Chondrocyte (in vitro differentiated cells): Measurements from ENCODE around the gene ZNF766. TPM values are rescaled to one million over a fixed set of nuclear protein-coding genes. Genes with fewer than 3 reads are reported as not detected.

Source experiments
- DNase-seq: peaks from one replicate; pipeline ENCODE4 v3.0.0; 2021; ENCODE audit warnings: mixed read lengths, low spot score
- H3K27ac Mint-ChIP-seq: one replicate; pipeline ENCODE4 v1.8.0; 2021; ENCODE audit warnings: mild to moderate bottlenecking, moderate library complexity, mixed read lengths; ENCODE audit not compliant: unreplicated experiment
- H3K27me3 Mint-ChIP-seq: 2 replicates; pipeline ENCODE4 v1.8.0; 2021; ENCODE audit warnings: low read depth, mixed read lengths
- H3K36me3 Mint-ChIP-seq: 2 replicates; pipeline ENCODE4 v1.8.0; 2021; ENCODE audit warnings: low read depth, mixed read lengths
- H3K4me1 Mint-ChIP-seq: 2 replicates; pipeline ENCODE4 v1.8.0; 2021; ENCODE audit warnings: low read depth, mild to moderate bottlenecking, mixed read lengths
- H3K4me3 Mint-ChIP-seq: one replicate; pipeline ENCODE4 v1.8.0; 2021; ENCODE audit warnings: mild to moderate bottlenecking, moderate library complexity, mixed read lengths; ENCODE audit not compliant: unreplicated experiment
- H3K9me3 Mint-ChIP-seq: 2 replicates; pipeline ENCODE4 v1.8.0; 2021; ENCODE audit warnings: low read depth, mixed read lengths
- long read RNA-seq: library from polyadenylated mRNA; stranded (forward); transcript quantifications from one replicate; pipeline ENCODE4 v2.0.0, GENCODE V29; 2021
- total RNA-seq: library from RNA; stranded (reverse); gene quantifications from 3 replicates; pipeline ENCODE4 v1.2.1, GENCODE V29; 2021
- TF ChIP-seq, protein P1 (sequence below): fragments of 200-600 bp; sonication (generic); IDR thresholded peaks from 2 replicates; pipeline ENCODE4 v1.5.0; 2021; ENCODE audit warnings: antibody characterized with exemption, mild to moderate bottlenecking, moderate library complexity

Gene ZNF766
- 12.8 to 15.3 TPM (median 13.9 TPM) in 3 replicates for total RNA-seq
- long read RNA-seq, full-length matches to known transcripts, result 18 of 19 reads
- long read RNA-seq, partial matches to known transcripts, result 0 of 19 reads
- long read RNA-seq, other reads (novel, unspliced or antisense), result 1 of 19 reads

DNA sequence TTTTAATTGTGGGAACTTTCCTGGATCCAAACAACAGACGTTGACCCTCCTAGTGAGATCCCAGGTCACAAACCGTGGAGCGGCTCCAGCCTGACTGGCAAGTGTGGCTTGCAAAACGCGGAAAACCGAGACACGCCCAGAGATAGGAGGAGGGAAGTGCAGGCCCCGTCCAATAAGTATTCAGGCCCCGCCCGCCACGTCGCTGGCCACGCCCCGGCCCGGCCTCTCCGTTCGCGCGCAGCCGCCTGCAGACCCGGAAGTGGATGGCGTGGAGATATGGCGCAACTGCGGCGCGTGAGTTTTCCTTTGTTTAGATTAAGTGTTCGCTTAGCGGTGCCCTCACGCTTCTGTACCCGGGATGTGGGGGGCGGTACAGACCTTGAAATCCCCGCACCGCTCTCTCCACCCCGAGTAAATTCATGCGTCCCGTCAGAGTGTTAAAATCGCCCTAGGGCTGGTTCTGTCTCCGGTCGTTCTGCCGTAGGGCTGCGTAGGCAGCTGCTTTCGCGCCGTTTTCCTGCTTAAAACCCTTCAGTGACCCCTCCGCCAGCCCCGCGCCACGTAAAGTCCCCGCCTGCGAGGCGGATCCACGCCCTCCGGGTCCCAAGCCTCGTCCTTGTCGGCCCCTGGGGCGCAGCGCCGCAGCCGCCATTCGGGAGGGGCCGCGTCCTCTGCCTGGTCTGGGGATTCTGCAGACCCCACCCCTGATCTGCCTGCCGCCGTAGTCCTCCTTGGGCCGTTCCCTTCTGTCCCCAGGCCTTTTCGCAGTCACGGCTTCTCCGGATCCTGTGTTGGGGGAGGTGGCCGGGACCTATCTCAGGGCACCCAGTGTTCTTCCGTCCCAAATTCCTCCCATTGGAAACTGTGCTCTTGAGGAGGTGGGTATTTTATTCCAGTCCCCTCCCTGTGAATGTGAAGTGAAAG lies at the start of gene ZNF766:
TSS of gene ZNF766 (plus strand) at position 250 of the 924 bp plus-strand sequence. CDS start at position 277, 27 bp downstream.
- peaks cover 13% of the 10 kb centered on the region for H3K36me3 Mint-ChIP-seq
- peak; percentile 98 for DNase-seq
- peak within 1 kb of the TSS; percentile 98 for H3K27ac Mint-ChIP-seq
- peak within 1 kb of the TSS; percentile 100 for H3K4me3 Mint-ChIP-seq
- peaks cover 32% of the 10 kb centered on the region for H3K4me1 Mint-ChIP-seq
- H3K9me3 Mint-ChIP-seq, result no peaks in the 10 kb centered on the region
- TF ChIP-seq, protein P1, sequence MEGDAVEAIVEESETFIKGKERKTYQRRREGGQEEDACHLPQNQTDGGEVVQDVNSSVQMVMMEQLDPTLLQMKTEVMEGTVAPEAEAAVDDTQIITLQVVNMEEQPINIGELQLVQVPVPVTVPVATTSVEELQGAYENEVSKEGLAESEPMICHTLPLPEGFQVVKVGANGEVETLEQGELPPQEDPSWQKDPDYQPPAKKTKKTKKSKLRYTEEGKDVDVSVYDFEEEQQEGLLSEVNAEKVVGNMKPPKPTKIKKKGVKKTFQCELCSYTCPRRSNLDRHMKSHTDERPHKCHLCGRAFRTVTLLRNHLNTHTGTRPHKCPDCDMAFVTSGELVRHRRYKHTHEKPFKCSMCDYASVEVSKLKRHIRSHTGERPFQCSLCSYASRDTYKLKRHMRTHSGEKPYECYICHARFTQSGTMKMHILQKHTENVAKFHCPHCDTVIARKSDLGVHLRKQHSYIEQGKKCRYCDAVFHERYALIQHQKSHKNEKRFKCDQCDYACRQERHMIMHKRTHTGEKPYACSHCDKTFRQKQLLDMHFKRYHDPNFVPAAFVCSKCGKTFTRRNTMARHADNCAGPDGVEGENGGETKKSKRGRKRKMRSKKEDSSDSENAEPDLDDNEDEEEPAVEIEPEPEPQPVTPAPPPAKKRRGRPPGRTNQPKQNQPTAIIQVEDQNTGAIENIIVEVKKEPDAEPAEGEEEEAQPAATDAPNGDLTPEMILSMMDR, result peak; percentile 3
- no peaks in the 10 kb centered on the region for H3K27me3 Mint-ChIP-seq

DNA sequence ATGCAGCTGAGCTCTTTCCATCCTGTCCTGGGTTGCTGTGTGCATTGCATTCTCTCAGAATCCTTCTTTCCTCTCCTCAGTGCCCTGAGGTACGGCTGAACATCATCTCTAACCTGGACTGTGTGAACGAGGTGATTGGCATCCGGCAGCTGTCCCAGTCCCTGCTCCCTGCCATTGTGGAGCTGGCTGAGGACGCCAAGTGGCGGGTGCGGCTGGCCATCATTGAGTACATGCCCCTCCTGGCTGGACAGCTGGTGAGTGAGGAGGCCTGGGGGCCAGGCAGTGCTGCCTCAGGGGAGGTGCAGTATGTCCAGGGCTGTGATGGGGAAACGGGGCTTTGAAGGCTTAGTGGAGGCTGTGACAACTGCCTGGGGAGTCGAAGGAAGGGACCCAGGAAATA lies 49.8 kb upstream of the ZNF766 start:
- Mint-ChIP-seq H3K27ac (no peak overlapping the region), H3K4me3 (no peak overlapping the region), H3K4me1 (no peaks in the 10 kb centered on the region), H3K9me3 (no peaks in the 10 kb centered on the region), H3K27me3 (no peaks in the 10 kb centered on the region), H3K36me3 (peaks cover 69% of the 10 kb centered on the region)
- TF ChIP-seq, protein P1, result no peak
- DNase-seq, result no peak

DNA sequence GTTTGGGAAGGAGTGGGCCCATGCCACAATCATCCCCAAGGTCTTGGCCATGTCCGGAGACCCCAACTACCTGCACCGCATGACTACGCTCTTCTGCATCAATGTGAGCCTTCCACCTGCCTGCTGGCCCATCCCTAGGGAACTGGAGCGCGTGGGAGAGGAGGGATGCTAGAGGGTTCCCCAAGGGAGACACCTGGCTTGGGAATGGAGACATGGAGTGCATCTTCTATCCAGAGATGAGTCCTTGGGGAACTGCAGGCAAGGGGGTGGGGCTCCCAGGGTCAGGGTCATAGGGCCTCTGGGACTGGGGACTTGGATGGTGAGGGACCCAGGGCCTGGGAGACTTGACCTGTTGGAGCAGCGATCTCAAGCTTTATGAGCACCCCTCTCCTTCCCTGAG lies 48.4 kb upstream of the ZNF766 start:
- no peaks in the 10 kb centered on the region for H3K27me3 Mint-ChIP-seq
- H3K4me3 Mint-ChIP-seq, result no peak overlapping the region
- H3K36me3 Mint-ChIP-seq, result peaks cover 73% of the 10 kb centered on the region
- TF ChIP-seq, protein P1, result no peak
- H3K9me3 Mint-ChIP-seq, result no peaks in the 10 kb centered on the region
- no peak overlapping the region for H3K27ac Mint-ChIP-seq
- DNase-seq, result no peak
- H3K4me1 Mint-ChIP-seq, result no peaks in the 10 kb centered on the region

DNA sequence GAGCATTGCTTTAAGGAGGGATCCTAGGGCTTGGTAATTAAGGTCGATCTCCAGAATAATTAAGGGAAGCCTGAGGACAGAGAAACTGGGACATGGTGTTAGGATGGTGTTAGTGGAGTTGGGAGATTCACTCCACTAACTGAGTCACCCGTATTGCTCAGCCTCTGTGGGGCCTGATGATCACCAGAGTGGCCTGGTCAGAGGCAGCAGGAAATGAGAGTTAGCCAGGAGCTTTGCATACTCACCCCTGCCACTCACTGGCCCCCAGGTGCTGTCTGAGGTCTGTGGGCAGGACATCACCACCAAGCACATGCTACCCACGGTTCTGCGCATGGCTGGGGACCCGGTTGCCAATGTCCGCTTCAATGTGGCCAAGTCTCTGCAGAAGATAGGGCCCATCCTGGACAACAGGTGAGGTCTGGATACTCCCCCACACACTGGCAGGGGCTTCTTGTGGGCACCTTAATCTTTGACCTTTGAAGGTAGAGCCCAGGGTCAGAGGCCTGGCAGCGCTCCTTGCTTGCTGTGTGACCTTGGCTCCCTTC lies 47.5 kb upstream of the ZNF766 start:
- Mint-ChIP-seq H3K27me3 (no peaks in the 10 kb centered on the region), H3K9me3 (no peaks in the 10 kb centered on the region), H3K36me3 (peaks cover 75% of the 10 kb centered on the region), H3K27ac (no peak overlapping the region), H3K4me3 (no peak overlapping the region), H3K4me1 (no peaks in the 10 kb centered on the region)
- TF ChIP-seq, protein P1, result no peak
- DNase-seq, result no peak

DNA sequence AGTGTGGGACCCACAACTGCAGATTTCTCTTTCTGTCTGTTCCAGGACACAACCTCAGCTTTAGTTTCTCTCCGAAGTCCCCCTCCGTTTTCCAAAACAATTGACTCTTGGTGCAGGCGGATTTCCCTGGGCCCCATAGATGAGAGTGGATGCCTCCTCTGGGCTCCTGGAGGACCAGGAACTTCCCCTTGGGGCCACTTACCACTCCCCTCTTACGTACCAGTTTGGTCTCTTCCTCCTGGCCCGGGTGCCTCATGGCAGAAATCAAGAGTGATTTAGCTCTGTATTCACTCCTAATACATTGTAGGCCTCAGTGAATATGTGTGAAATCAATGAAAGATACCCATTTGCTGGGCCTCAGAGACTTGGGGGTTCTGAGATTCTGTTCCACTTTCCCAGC lies 45.2 kb upstream of the ZNF766 start:
- H3K4me1 Mint-ChIP-seq, result no peaks in the 10 kb centered on the region
- TF ChIP-seq, protein P1, result no peak
- H3K27me3 Mint-ChIP-seq, result no peaks in the 10 kb centered on the region
- H3K9me3 Mint-ChIP-seq, result no peaks in the 10 kb centered on the region
- peaks cover 80% of the 10 kb centered on the region for H3K36me3 Mint-ChIP-seq
- H3K4me3 Mint-ChIP-seq, result no peak overlapping the region
- no peak for DNase-seq
- H3K27ac Mint-ChIP-seq, result no peak overlapping the region
